ENCODE data around the gene AQP2.

Gene AQP2

GRCh38 chr12:49955899-49956662, 5.5 kb downstream of the AQP2 start:
- no peak for DNase-seq (ENCODE audit: low read depth)

GRCh38 chr12:49956663-49957569, 6.4 kb downstream of the AQP2 start:
- DNase-seq (ENCODE audit: low read depth), result no peak

GRCh38 chr12:49957570-49957967, 7.0 kb downstream of the AQP2 start:
- no peak for DNase-seq (ENCODE audit: low read depth)

- no peak for DNase-seq (ENCODE audit: low read depth)
Observed at GRCh38 chr12:49959685-49960473, 9.3 kb downstream of the AQP2 start.

GRCh38 chr12:49960474-49961110, 10.1 kb downstream of the AQP2 start:
- no peak for DNase-seq (ENCODE audit: low read depth)

- no peak for DNase-seq (ENCODE audit: low read depth)
Observed at GRCh38 chr12:49961111-49961922, 10.8 kb downstream of the AQP2 start, which contains the start of gene AQP5. Gene AQP5, plus strand, starts transcription at chr12:49961872. Its CDS starts 146 bp downstream, at chr12:49962018.

- no peak for DNase-seq (ENCODE audit: low read depth)
Observed at GRCh38 chr12:49961993-49962764, 11.6 kb downstream of the AQP2 start.

- no peak for DNase-seq (ENCODE audit: low read depth)
Observed at GRCh38 chr12:49962861-49963765, 12.6 kb downstream of the AQP2 start.

GRCh38 chr12:49963976-49964815, 13.7 kb downstream of the AQP2 start:
- no peak for DNase-seq (ENCODE audit: low read depth)

- DNase-seq (ENCODE audit: low read depth), result no peak
Observed at GRCh38 chr12:49964849-49965624, 14.5 kb downstream of the AQP2 start.

- no peak for DNase-seq (ENCODE audit: low read depth)
Observed at GRCh38 chr12:49965836-49966235, 15.3 kb downstream of the AQP2 start.

- DNase-seq (ENCODE audit: low read depth), result no peak
Observed at GRCh38 chr12:49966511-49967041, 16.0 kb downstream of the AQP2 start.

- DNase-seq (ENCODE audit: low read depth), result peak; percentile 91
Observed at GRCh38 chr12:49967042-49967776, 16.7 kb downstream of the AQP2 start.

GRCh38 chr12:49967777-49968250, 17.3 kb downstream of the AQP2 start:
- DNase-seq (ENCODE audit: low read depth), result no peak

GRCh38 chr12:49968471-49968870, 17.9 kb downstream of the AQP2 start:
- no peak for DNase-seq (ENCODE audit: low read depth)

- DNase-seq (ENCODE audit: low read depth), result no peak
Observed at GRCh38 chr12:49969027-49969426, 18.5 kb downstream of the AQP2 start.

Data from activated gamma-delta T cell treated with anti-CD3 and anti-CD28 coated beads, Interleukin-2, amount 50 U/mL, for 16 hours (primary cell).